ENCODE data around the gene CRELD1. TPM values are rescaled to one million over a fixed set of nuclear protein-coding genes. Genes with fewer than 3 reads are reported as not detected.

Gene CRELD1
- total and polyA plus RNA-seq, 2 of the 13 experiments (the other 11 are each of a cell fraction or from before 2014, with no cell fraction given), result 27.1 to 61.9 TPM

DNA sequence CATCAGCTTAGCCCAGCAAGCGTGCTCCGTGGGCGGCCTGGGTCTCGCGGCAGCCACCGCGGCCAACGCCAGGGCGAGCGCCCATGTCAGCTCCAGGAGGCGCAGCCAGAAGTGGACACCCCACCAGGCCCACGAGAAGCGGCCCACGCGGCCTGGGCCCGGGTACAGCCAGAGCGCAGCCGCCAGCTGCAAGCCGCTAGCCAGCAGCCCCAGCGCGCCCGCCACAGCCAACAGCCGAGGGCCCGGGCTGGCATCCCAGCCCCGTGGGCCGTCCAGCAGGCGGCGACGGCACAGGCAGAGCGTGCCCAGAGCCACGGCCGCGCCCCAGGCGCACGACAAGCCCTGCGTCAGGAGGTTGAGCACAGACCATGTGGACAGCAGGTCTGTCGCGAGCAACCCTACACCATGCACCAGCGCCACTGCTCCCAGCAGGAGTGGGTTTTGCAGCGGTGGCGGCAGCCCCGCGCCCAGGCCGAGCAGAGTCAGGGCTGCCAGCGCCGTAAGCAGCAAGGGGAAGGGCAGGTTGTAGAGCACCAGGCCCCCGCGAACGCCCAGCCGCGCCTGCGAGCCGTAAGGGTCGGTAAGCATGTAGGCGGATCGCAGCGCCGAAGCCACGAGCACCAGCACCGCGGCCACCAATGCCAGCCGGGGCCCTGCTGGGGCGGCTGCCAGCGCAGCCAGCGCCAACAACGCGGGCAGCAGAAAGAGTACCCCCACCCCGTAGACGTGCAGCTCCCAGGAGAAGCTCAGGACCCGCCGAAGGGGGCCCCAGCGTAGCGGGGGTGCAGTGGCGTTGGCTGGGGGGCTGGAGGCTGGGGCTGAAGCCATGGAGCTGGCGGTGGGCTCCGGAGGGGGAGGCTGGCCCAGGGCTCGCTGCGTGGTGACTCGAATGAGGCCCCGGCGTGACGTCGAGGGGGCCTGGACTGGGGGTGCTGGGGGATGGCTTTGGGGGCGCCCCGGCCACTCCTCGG lies 13.7 kb downstream of the CRELD1 start (continued):
- TF ChIP-seq HNF1A (IDR thresholded peaks at IDR 0.05; ENCODE audit: low read depth), result no peak
- peak; percentile 57; the same call in 1 of the 2 replicates for TF ChIP-seq HNF1A (CRISPR knock-in tag; IDR thresholded peaks at IDR 0.05; ENCODE audit: borderline replicate concordance)
- TF ChIP-seq SMAD3 (CRISPR knock-in tag; IDR thresholded peaks at IDR 0.05), result no peak; the same call in 1 of the 2 replicates
- 0 out of 2 replicates have a peak, but pooled peaks have one; percentile 23 for TF ChIP-seq SIX1 (CRISPR knock-in tag; IDR thresholded peaks at IDR 0.05; ENCODE audit: borderline replicate concordance)
- peak; percentile 78 for TF ChIP-seq RAD21 (CRISPR knock-in tag; IDR thresholded peaks at IDR 0.05)
- TF ChIP-seq ZNF451 (CRISPR knock-in tag; IDR thresholded peaks at IDR 0.05), result 0 out of 2 replicates have a peak, but pooled peaks have one; percentile 25
- TF ChIP-seq ZNF605 (CRISPR knock-in tag; IDR thresholded peaks at IDR 0.05), result peak; percentile 68
- TF ChIP-seq ZNF879 (CRISPR knock-in tag; IDR thresholded peaks at IDR 0.05), result no peak; the same call in 1 of the 2 replicates
- TF ChIP-seq BORCS8-MEF2B (CRISPR knock-in tag; IDR thresholded peaks at IDR 0.05), result peak; percentile 96
- peak; percentile 41; the same call in 1 of the 2 replicates for TF ChIP-seq ZBTB42 (CRISPR knock-in tag; IDR thresholded peaks at IDR 0.05)
- TF ChIP-seq REL (CRISPR knock-in tag; conservative IDR thresholded peaks at IDR 0.05), result 0 out of 2 replicates have a peak, but pooled peaks have one; percentile 35
- peak; percentile 77 for TF ChIP-seq MED1 (CRISPR knock-in tag; IDR thresholded peaks at IDR 0.05)
- TF ChIP-seq SATB2 (CRISPR knock-in tag; IDR thresholded peaks at IDR 0.05), result peak; percentile 85; the same call in 1 of the 2 replicates
- TF ChIP-seq BCL3 (CRISPR knock-in tag; IDR thresholded peaks at IDR 0.05), result peak; percentile 75; the same call in 1 of the 2 replicates
- TF ChIP-seq ZFP1 (CRISPR knock-in tag; IDR thresholded peaks at IDR 0.05), result no peak
- TF ChIP-seq HMGXB4 (CRISPR knock-in tag; IDR thresholded peaks at IDR 0.05; ENCODE audit: borderline replicate concordance in 1 of 2, low read depth in 1 of 2), result peak; percentile 89 to 97
- TF ChIP-seq GPN1 (CRISPR knock-in tag; IDR thresholded peaks at IDR 0.05; ENCODE audit: borderline replicate concordance), result peak; percentile 80; the same call in 1 of the 2 replicates
- TF ChIP-seq SALL2 (CRISPR knock-in tag; IDR thresholded peaks at IDR 0.05), result peak; percentile 95
- TF ChIP-seq ATF2 (CRISPR knock-in tag; IDR thresholded peaks at IDR 0.05), result peak; percentile 57; the same call in 1 of the 2 replicates
- no peak for TF ChIP-seq HNRNPH1 (optimal IDR thresholded peaks at IDR 0.05; ENCODE audit: low read depth, low read length)
